Hepatocyte (in vitro differentiated cells): ENCODE data around the gene FAM98A. TPM values are rescaled to one million over a fixed set of nuclear protein-coding genes. Genes with fewer than 3 reads are reported as not detected.

Experiments
- DNase-seq: peaks from one replicate; pipeline ENCODE4 v3.0.0-alpha.2; 2016; ENCODE audit warnings: low spot score
- H2AFZ ChIP-seq: fragments of 200-600 bp; sonication (generic); 2 replicates; pipeline ENCODE4 v1.6.0; 2016; ENCODE audit warnings: antibody characterized with exemption, mild to moderate bottlenecking
- H3K27ac ChIP-seq: fragments of 200-600 bp; sonication (generic); 2 replicates; pipeline ENCODE4 v1.5.1; 2016; ENCODE audit warnings: mild to moderate bottlenecking
- H3K27me3 ChIP-seq: fragments of 200-600 bp; sonication (generic); 2 replicates; pipeline ENCODE4 v1.6.1; 2016
- H3K36me3 ChIP-seq: fragments of 200-600 bp; sonication (generic); replicated peaks from 2 replicates; pipeline ENCODE4 v1.5.1; 2016; ENCODE audit warnings: low read depth; ENCODE audit not compliant: insufficient read depth
- H3K4me1 ChIP-seq: fragments of 200-600 bp; sonication (generic); 2 replicates; pipeline ENCODE4 v1.5.1; 2016; ENCODE audit warnings: mild to moderate bottlenecking, moderate library complexity; ENCODE audit not compliant: insufficient read depth
- H3K4me2 ChIP-seq: fragments of 200-600 bp; sonication (generic); 2 replicates; pipeline ENCODE4 v1.6.0; 2016
- H3K4me3 ChIP-seq: fragments of 200-600 bp; sonication (generic); 2 replicates; pipeline ENCODE4 v1.5.1; 2016; ENCODE audit warnings: mild to moderate bottlenecking
- H3K79me2 ChIP-seq: fragments of 200-600 bp; sonication (generic); 2 replicates; pipeline ENCODE4 v1.6.0; 2017; ENCODE audit warnings: mild to moderate bottlenecking
- H3K9me2 ChIP-seq: fragments of 200-600 bp; sonication (generic); replicated peaks from 2 replicates; pipeline ENCODE4 v1.6.0; 2017; ENCODE audit warnings: mild to moderate bottlenecking; ENCODE audit not compliant: insufficient read depth
- H3K9me3 ChIP-seq: fragments of 200-600 bp; sonication (generic); 2 replicates; pipeline ENCODE4 v1.5.1; 2016; ENCODE audit warnings: low read depth, mild to moderate bottlenecking
- H4K20me1 ChIP-seq: fragments of 200-600 bp; sonication (generic); 2 replicates; pipeline ENCODE4 v1.6.0; 2016; ENCODE audit warnings: mild to moderate bottlenecking; ENCODE audit not compliant: insufficient read depth, poor library complexity, severe bottlenecking
- EZH2 ChIP-seq: fragments of 200-600 bp; sonication (generic); IDR thresholded peaks from 2 replicates; pipeline ENCODE4 v1.6.1; 2016; ENCODE audit warnings: antibody characterized with exemption, mild to moderate bottlenecking, borderline replicate concordance
- EZH2phosphoT487 ChIP-seq: fragments of 200-600 bp; sonication (generic); IDR thresholded peaks from one replicate; pipeline ENCODE4 v1.6.1; 2018; ENCODE audit warnings: antibody characterized with exemption, mild to moderate bottlenecking, low read depth, moderate library complexity; ENCODE audit not compliant: unreplicated experiment, severe bottlenecking
- WGBS: methylation state at CpG from one replicate; pipeline ENCODE4 v1.1.6; 2016; ENCODE audit warnings: low lambda C conversion rate; ENCODE audit errors: missing lambda C conversion rate; 5-methylcytosine and 5-hydroxymethylcytosine counted together
- polyA plus RNA-seq: library from polyadenylated mRNA; unstranded; fragments of >200 nt; fragmentation: Nextera tagmentation; extraction: Ambion mirVana; gene quantifications from 2 replicates; pipeline ENCODE4 v1.2.1, GENCODE V29; 2016
- total RNA-seq: library from RNA; depleted of rRNA; stranded (reverse); fragments of >200 nt; gene quantifications from 2 replicates; pipeline ENCODE4 v1.2.3, GENCODE V29; 2014
- TF ChIP-seq, protein P1 (sequence below): fragments of 200-600 bp; sonication (generic); IDR thresholded peaks from 2 replicates; pipeline ENCODE4 v1.5.1; 2016; ENCODE audit warnings: antibody characterized with exemption, mild to moderate bottlenecking; ENCODE audit not compliant: poor library complexity

The FAM98A gene
- total and polyA plus RNA-seq, 2 experiments from 2014 or later, result 18.8 to 50.4 TPM

DNA sequence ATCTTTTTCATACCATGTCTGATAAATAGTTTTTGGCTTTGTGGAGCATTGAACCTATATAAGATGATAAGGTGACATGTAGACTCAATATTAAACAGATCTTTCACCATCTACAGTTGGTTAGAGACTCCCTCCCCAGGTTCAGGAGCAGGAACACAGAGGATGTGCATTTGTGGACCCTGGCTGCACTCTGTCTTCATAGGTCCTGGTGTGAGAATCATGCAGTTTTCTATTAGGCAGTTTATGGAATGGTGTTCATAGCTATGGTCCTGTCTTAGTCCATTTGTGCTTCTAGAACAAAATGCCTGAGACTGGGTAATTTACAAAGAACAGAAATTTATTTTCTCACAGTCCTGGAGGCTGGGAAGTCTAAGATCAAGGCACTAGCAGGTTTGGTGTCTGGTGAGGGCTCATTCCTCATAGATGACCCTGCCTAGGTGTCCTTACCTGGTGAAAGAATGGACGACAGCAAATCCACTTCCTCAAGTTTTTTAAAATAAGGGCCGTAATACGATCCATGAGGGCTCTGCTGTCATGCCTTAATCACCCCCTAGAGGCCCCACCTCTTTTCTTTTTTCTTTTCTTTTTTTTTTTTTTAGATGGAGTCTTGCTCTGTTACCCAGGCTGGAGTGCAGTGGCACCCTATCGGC lies 35.3 kb upstream of the FAM98A start:
- Histone ChIP-seq H3K4me1 (no peaks in the 10 kb centered on the region), H3K27me3 (no peaks in the 10 kb centered on the region), H4K20me1 (no peaks in the 10 kb centered on the region), H3K9me2 (no peaks in the 10 kb centered on the region), H3K4me3 (no peak overlapping the region), H3K79me2 (no peaks in the 10 kb centered on the region), H3K27ac (no peak overlapping the region), H3K9me3 (no peaks in the 10 kb centered on the region), H2AFZ (no peak overlapping the region), H3K4me2 (no peak overlapping the region), H3K36me3 (no peaks in the 10 kb centered on the region)
- TF ChIP-seq, protein P1, sequence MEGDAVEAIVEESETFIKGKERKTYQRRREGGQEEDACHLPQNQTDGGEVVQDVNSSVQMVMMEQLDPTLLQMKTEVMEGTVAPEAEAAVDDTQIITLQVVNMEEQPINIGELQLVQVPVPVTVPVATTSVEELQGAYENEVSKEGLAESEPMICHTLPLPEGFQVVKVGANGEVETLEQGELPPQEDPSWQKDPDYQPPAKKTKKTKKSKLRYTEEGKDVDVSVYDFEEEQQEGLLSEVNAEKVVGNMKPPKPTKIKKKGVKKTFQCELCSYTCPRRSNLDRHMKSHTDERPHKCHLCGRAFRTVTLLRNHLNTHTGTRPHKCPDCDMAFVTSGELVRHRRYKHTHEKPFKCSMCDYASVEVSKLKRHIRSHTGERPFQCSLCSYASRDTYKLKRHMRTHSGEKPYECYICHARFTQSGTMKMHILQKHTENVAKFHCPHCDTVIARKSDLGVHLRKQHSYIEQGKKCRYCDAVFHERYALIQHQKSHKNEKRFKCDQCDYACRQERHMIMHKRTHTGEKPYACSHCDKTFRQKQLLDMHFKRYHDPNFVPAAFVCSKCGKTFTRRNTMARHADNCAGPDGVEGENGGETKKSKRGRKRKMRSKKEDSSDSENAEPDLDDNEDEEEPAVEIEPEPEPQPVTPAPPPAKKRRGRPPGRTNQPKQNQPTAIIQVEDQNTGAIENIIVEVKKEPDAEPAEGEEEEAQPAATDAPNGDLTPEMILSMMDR, result no peak
- no peak for TF ChIP-seq EZH2
- no peak for TF ChIP-seq EZH2phosphoT487
- WGBS, result 89% methylated on average over 4 of the region's 4 CpGs
- no peak for DNase-seq

DNA sequence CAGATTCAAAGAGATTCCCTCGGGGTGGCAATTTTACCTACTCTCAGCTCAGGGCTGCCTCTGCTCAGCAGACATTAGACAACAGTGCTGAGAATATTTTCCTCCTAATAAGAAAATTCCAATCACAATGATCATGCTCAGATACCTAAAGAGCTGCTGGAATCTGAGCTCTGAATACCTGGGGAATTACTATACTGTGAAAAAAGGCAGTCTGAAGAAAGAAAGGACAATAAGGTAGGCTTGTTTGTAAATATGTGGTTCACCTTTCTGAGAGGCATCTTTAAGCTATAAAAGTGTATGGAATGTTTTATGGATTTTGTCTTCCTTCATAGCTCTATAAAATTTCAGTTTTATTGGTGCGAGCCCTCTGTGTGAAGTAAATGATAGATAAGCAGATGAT lies 34.2 kb upstream of the FAM98A start:
- no peaks in the 10 kb centered on the region for H3K27me3 ChIP-seq
- H3K9me2 ChIP-seq, result no peaks in the 10 kb centered on the region
- H3K27ac ChIP-seq, result no peak overlapping the region
- TF ChIP-seq, protein P1, result no peak
- TF ChIP-seq EZH2 (no peak), EZH2phosphoT487 (no peak)
- no peak overlapping the region for H2AFZ ChIP-seq
- H3K4me2 ChIP-seq, result no peak overlapping the region
- H3K79me2 ChIP-seq, result no peaks in the 10 kb centered on the region
- H3K9me3 ChIP-seq, result no peaks in the 10 kb centered on the region
- whole genome bisulfite sequencing, result 77% methylated on average over 2 of the region's 2 CpGs
- H4K20me1 ChIP-seq, result no peaks in the 10 kb centered on the region
- no peak for DNase-seq
- no peaks in the 10 kb centered on the region for H3K4me1 ChIP-seq
- no peak overlapping the region for H3K4me3 ChIP-seq
- no peaks in the 10 kb centered on the region for H3K36me3 ChIP-seq

DNA sequence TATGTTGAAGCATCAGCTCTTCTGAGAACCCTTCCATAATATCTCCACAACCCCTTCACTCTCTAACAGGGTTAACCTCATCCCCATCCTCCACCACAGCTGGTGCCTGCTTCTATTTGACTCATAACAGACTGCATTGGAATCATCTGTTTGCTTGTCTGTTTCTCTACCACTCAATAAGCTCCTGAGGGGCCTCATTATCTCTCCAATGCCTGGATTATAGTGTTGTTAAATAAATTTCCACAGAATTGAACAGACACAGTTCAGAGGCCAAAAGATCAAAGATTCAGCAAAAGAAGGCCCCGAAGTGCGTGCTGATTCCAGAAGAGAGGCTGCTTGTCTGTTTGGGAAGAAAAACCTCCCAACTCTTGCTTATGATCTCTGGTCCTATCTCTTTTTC lies 33.7 kb upstream of the FAM98A start:
- WGBS, result 80% methylated on average over 2 of the region's 2 CpGs
- Histone ChIP-seq H2AFZ (no peak overlapping the region), H3K4me3 (no peak overlapping the region), H3K9me3 (no peaks in the 10 kb centered on the region), H3K27ac (no peak overlapping the region), H3K36me3 (no peaks in the 10 kb centered on the region), H3K9me2 (no peaks in the 10 kb centered on the region), H3K4me1 (no peaks in the 10 kb centered on the region), H3K79me2 (no peaks in the 10 kb centered on the region), H3K27me3 (no peaks in the 10 kb centered on the region), H3K4me2 (no peak overlapping the region), H4K20me1 (no peaks in the 10 kb centered on the region)
- TF ChIP-seq, protein P1, result no peak
- TF ChIP-seq EZH2, result no peak
- no peak for TF ChIP-seq EZH2phosphoT487
- DNase-seq, result no peak
